NCI-H2171 (cell line): ENCODE measurements around the gene EPHA1.
"Not testable (repeated sequence)": the region's sequence is repeated elsewhere in the genome, so short reads cannot be mapped to it uniquely, and the experiment has no call there.

Source experiments
- DNase-seq: peaks from one replicate; lab custom pipeline; 2025; lab: John Stamatoyannopoulos, UW

Gene EPHA1

DNA sequence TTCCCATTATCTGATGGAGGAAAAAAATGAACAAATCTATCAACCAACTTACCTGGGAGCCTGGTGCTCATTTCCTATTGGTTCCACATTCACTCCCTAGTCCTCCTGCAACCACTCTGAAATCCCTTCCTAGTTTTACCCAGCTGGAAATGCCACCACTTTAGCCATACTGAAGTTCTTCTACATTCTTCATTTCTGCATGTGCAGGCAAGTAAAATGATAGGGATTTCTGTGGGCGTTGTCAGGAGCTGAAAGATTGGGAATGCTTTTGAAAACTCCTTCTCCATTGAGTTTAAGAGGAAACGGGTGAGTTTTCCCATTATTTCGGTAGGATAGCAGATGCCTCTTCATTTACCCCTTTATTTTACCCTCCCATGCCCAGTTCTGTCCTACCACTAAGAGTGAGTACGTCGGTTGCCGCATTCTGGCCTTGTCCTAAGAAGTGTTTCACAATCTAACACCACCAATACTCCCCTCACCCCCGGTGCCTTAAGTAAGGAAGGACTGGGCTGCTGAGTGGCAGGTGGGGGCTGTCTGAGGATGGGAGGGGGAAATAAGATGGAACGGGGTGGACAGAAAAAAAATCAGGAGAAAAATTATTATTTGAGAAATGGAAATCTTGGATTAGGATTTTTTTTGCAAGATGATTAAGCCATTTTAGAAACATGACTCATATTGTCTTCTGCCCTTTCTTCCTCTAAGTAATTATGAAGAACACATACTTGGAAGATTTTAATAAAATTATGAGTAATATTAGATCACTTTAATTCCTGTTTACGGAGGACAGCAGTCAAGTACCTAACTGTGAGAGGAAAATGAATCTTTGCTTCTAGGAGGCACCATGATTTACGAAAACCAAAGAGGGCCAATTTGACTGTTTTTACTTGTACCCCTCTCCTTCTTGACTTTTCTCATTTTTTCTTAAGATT lies 21.4 kb upstream of the EPHA1 start:
- no peak for DNase-seq

DNA sequence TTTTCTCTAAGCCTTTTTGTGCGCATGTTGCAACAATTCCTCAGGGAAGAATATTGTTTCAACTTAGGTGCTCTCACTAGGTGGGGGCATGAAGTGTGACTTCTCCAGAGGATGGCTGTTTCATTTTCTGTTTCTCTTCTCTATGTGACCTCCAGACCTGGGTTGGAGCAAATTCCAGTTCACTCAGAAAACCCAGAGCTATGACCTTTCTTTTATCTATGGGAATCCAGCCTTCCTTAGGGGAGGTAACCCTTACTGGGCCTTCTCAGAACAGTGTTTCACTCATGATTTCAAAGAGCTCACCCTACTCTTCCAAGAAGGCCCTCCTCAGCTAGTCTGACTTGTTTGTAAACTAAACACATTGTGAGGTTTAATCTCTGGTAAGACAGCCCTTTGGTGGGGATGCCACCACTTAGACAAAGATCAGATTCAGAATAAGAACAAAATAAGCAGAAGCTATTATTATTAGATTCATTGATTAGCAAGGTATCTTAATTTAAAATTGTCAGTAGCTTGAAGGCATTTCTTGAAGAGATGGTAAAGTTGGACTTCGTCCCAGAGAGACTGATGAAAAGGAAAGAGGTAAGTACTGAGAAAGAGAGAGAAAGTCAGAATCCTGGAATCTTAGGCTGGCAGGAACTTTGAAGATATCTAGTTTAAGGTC lies 18.0 kb upstream of the EPHA1 start:
- DNase-seq: no peak

DNA sequence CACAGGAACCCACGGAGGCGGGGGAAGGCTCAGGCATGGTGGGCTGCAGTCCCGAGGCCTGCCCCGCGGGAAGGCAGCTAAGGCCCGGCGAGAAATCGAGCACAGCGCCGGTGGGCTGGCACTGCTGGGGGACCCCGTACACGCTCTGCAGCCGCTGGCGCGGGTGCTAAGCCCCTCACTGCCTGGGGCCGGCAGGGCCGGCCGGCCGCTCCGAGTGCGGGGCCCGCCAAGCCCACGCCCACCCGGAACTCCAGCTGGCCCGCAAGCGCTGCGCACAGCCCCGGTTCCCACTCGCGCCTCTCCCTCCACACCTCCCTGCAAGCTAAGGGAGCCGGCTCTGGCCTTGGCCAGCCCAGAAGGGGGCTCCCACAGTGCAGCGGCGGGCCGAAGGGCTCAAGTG lies 15.8 kb upstream of the EPHA1 start:
- DNase-seq: not testable (repeated sequence)

DNA sequence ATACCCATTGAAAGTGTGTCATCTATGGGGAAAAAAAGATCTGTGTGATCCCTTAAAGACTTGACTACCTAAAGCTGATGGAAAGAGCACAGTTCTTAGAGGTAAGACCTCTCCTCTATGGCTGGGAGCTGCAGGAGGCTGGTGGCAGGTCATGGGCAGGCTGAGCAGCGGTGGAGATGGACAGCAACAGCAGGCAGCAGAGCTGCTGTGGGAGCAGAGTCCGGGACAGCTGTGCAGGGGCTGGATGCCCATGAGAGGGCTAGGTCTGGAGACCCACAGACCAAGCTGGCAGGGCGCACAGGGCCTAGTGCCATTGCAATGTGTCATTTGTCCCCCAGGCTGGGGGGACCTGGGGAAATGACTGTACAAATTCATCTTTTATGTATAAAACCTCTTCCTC lies 13.4 kb upstream of the EPHA1 start:
- DNase-seq: no peak

DNA sequence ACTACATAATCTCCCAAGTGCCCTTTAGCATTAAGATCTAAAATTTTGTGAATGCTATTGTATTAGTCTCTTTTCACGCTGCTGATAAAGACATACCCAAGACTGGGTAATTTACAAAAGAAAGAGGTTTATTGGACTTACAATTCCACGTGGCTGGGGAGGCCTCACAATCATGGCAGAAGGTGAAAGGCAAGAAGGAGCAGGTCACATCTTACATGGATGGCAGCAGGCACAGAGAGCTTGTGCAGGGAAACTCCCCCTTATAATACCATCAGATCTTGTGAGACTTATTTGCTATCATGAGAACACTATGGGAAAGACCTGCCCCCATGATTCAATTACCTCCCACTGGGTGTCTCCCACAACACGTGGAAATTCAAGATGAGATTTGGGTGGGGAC lies 12.0 kb upstream of the EPHA1 start:
- DNase-seq: not testable (repeated sequence)

DNA sequence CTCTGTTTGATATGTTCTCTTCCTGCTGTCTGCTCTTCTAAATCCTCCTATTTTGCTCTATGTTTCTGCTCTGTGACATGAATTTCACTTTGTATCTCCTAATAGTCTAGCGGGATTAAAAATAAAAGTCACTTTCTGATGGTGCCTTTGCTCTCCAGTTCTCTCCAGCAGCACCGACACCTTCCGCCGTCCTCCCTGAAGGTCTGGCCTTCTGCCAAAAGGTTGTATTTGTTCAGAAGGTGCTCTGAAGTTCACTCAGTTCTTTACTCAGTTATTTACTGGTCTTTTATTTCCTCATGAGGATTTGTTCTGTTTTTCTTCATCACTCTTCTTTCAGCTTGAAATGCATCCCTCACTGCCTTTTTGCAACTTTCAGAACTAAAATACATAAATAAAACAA lies 11.2 kb upstream of the EPHA1 start:
- DNase-seq: no peak

DNA sequence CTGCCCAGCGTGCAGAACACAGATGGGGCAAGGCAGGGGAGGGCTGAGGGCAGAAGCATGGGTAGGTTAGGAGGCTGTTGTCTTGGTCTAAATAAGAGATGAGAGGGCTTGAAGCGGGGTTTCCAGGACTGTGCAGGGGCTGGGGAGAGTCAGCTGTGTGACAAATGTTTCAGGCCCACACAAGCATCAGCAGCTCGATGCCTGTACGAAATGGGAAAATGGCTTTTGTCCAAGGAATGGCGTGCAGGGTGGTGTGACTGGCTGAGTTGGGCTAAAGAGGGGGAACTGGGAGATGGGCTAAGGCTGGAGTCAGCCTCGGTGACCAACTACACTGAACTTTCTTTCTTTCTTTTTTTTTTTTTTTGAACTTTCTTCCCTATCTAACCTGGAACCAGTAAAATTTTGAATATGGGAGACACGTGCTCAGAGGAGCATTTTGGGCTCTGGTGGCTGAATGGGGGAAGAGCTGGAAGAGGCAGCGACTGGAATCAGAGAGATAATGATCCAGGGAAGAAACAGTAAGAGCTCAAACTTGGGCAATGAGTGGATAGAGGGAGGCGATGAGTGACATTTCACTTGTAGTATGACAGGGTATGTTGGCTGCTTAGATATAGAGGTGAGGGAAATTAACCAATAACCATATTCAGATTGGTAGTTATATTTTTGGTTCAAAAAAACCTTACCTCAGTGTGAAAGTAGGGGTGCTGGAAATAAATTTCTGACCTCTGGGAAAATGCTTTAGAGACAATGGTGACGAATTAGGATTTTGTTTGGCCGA lies 10.2 kb upstream of the EPHA1 start:
- no peak for DNase-seq

DNA sequence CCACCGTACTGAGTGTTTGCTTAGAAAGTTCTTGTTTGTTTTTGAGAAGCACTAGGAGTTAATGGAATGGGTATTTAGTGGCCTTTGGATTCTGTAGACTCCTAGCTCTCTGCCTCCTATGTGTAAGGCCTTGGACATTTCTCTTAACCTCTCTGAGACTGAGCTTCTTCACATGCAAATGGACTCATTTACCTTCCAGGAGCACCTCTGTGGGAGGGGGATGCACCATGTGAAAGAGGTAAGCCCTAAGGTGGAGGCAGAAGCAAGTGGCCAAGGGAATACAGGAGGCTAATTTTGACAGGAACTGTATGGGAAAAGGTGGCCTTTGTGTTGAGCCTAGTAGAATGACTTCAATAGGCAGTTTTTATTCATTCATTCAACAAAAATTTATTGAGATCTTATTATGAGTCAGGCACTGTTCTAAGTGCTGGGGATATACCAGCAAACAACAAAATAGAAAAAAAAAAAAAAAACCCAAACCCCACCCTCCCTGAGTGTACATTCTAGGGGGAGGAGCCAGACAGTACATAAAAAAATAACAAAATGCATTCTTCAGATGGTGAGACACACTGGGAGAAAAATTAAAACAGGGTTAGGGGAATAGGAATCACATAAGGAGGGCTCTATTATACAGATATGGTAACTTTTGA lies 9.2 kb upstream of the EPHA1 start:
- DNase-seq: no peak

DNA sequence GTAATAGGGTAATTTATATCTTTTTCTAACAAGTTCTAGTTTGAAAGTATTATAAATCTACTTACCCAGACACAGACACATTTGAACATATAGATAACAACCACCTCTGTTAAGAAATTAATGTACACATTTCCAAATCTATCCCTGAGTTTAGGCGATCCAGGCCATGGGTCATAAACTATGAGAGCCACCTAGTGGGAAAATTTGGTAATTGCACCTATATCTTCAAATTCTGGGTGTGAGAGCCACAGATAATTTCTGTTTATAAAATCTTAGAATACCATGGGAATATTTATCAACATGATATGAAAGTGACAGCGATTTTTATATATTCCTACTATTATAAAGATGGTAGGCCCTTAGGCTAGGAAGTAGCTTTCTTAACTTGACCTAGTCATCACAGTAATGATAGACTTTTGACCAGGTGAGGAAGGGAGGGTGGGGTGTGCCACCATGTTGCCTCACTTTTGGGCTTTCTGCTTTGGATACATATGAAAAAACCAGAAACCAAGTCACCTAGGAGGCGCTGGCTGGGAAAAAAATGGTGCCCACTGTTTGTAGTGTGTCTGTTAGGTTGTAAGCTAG lies 8.0 kb upstream of the EPHA1 start:
- DNase-seq: peak; percentile 13

DNA sequence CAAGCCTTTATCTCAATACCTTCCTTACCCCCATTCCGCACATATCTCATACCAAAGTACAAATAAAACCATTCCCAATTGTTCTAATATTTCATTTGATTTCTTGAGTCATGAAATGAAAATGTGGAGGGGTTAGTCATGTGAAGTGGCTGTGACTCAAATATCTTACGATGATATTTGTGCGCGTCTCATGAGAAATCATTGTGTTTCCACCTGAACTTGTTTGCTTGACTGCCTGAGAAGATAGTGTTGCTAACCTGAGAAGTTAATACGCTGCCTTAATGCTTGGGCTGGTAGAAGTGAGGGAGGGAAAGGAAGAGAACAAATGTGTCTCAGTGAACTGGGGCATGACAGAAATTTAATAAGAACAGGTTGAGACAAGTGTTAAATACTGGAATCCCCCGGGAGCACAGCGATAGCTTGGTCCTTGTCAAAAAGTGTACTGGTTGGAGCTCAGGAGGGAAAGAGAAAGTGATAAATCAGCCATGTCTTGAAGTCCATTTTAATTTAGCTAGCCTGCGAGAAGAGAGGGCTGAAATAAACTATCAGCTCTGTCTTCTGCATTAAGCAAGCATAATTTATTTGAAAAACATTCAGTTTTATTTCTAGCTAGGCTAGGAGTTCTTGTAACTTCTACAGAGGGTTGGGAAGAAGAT lies 7.2 kb upstream of the EPHA1 start:
- DNase-seq: peak; percentile 86

DNA sequence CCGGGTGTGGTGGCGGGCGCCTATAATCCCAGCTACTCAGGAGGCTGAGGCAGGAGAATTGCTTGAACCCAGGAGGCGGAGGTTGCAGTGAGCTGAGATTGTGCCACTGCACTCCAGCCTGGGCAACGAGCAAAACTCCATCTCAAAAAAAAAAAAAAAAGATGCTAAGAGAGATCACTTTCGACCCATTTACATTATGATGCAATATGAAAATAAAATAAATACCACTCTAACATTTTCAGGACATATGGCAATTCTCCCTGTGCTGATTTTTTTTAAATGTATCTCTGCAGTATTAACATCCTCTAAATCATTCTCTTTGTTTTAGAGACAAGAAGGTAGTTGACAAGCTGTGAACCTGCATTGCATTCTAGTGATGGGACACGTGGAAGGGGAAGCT lies 6.6 kb upstream of the EPHA1 start:
- DNase-seq: not testable (repeated sequence)

DNA sequence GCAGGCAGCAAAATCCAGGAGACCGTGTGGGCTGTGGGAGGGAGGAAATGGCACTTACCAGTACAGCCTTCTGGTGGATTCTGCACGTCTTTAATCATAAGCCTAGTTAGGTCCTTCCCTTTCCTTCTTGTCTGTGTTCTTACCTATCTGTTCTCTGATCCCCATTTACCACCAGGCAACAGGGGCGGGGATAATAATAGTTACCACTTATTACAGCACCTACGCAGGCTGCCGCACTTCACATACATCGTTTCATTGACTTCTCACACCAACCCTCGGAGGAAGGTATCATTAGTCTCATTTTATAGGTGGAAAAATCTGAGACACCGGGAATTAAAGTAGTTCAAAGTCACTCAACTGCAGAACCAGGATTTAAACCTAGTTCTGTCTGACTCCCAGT lies 4.5 kb upstream of the EPHA1 start:
- no peak for DNase-seq

DNA sequence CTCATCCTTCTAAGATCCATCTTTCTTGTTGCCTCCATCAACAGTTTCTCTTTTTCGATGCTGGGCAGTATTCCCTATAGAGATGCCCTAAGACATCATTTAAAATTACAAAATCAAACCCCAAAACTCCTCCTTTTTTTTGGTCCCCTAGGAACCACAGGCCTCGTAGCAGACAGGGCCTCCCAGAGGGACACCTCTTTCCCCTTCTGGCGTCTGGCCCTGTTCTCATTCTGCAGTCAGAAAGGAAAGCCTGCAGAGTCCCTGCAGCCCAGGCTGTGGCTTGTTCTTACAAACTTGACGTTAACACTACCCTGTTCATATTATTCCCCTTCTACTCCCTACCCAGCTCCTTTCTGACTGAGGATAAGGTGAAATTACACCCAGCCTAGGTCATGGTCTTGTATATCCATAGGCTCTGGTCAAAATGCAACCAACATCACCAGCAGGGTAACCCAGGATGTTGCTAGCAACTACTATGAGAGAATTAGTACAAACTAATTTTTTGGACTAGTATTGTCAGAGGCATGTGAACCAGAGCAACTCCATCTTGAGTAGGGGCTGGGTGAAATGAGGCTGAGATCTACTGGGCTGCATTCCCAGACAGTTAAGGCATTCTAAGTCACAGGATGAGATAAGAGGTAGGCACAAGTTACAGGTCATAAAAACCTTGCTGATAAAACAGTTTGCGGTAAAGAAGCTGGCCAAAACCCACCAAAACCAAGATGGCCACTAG lies 3.5 kb upstream of the EPHA1 start:
- DNase-seq: no peak

DNA sequence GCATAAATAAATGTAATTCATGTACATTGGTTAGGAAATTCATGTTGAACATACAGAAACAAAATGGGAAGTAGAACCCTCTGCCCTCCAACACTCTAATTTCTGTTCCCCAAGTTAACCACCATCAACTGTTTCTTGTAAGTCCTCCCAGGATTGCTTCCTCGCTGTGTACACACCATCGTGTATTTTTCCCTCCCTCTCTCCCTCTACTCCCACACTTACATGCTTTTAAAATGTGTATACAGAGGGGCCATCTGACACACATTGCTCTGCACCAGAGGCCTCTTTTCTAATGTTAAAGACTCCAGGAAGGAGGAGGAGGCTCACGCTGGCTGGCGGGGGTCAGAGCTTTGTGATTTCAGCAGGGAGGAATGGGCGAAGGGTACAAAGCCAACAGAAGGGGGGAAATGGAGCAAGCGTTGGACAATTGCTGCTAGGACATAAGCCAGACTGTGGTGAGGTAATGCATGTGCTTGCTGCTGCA lies 1.9 kb upstream of the EPHA1 start:
- no peak for DNase-seq

DNA sequence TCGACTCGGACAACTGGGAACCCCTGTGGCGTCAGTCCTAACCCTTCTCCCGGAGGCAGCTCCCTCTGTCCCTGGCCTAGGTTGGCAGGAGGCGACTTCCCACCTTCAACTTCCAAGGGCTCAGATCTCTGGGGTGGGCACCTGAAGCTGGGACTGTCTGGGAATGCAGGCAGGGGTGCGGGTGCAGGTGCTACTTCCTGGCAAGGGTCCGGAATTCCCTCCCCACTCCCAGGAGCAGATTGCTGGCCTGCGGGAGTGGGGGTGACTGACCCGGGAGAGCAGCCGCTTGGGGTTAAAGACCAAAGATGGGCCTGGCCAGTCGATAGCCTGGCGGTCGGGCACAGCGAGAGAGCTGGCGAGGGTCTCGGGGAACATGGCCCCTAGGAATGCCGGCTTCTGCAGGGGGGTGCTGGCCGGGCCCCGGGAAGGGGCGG lies 387 bp downstream of the EPHA1 start:
- no peak for DNase-seq

DNA sequence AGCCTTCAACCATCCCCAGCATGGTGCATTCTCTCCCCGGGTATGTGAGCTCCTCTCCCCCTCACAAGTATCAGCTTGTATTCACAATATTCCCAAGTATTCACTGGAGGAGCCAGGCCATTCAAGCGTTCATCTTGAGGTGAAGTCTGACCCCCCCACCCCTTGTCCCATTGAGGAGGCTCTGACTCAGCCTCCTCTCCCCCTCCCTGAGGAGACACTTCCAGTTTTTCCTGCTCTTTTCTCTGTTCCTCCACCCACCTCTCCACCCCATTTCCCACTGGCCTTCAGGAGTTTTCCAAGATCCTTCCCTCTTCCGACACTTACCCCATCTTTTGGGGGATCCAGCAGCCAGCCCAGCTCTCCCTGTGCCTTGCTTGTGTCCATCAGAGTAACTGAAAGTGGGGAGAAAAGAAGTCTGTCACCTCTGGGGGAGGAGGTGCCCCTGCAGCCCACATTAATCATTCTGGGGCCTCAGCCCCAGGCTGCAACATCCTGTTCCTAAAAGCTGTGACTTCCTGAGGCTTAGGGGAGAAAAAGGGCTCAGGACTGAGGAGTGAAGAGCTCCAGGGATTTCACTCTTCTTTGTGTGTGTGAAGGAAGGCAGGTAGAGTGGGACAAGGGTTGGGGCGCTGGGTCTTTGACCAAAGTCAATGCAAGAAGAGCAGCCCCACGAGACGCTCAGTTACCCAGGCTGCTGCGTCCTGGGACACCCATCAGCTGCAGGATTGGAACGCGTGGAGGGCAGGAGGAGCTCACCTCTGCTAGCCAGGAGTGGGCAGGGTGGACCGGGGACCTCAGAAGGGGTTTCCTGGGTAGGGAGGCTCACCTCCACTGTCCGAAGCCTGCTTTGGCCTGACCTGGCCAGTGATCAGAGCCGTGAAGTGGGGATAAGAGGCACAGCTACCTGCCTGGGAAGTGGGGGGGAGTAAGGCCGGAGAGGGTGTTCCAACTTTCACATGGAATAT lies 1.1 kb downstream of the EPHA1 start:
- no peak for DNase-seq

DNA sequence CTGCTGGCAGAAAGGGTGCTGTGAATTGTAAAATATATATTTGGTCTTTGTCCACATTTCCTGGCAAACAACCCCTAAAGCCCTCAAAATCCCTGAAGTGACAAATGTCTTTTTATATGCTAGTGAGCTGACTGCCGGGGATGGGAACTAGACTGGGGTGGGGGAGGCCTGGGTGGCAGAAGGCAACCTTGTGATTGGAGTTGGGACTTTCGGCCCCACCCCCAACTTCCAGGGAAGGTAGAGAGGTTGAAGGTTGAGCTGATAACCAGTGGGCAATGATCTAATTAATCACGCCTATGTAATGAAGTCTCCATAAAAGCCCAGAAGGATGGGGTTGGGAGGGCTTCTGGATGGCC lies 2.7 kb downstream of the EPHA1 start:
- no peak for DNase-seq

DNA sequence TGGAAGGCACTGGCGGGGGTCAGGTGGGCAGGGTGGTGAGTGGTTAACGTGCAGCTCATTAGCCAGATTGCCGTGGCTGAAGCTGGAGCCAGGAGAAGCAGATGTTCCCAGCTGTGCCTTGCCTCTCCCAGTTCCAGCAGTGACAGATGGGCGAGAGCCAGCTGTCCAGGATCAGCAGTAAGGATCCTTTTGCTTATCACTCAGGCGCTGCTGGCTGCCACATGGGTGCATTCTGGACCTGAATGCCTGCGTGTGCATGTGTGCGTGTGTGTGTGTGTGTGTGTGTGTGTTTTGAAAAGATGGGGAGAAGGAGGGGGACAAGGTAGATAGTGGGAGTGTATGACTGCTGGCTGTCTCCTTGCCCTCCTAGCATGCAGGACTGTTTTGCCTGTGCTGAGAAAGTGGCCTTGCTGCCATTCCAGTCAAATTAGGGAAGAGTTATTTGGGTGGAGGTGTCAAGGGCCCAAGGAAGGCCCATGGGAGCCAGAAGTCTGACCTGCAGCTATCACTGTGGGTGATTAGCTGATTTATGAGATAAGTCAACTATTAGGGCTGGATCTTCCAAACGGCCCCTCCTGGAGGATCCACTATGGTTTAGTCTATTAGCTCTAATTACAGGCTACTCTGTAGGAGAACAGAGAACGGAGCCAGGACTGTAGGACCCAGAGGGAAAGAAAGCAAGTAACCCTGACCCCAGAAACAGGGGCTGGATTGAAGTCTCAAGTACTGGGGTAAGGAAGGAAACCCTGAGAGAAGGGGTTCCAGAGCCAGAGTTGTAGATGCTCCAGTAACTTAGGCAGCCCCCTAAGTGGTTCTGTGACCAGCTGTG lies 3.3 kb downstream of the EPHA1 start:
- DNase-seq: peak; percentile 50
